GM23338 (cell line): Measurements from ENCODE around the gene MTCL3.

Experiments
- ATAC-seq: fragments of 200-7000 bp; cut with Tn5 transposase; 3 replicates; pipeline ENCODE4 v1.9.1; 2020
- DNase-seq: peaks from one replicate; pipeline ENCODE4 v3.0.0-alpha.2; 2015; ENCODE audit warnings: low spot score
- H2AFZ ChIP-seq: fragments of 200-600 bp; sonication (generic); 2 replicates; pipeline ENCODE4 v1.8.0; 2016; ENCODE audit warnings: antibody characterized with exemption, mild to moderate bottlenecking, moderate library complexity
- H3F3A ChIP-seq: fragments of 200-600 bp; sonication (generic); replicated peaks from 2 replicates; pipeline ENCODE4 v1.8.0; 2017; ENCODE audit warnings: antibody characterized with exemption, mixed run types, low read depth
- H3K27ac ChIP-seq: fragments of 200-600 bp; sonication (generic); 2 replicates; pipeline ENCODE4 v1.6.1; 2016; ENCODE audit warnings: low read depth
- H3K27me3 ChIP-seq: fragments of 200-600 bp; sonication (generic); 2 replicates; pipeline ENCODE4 v1.8.0; 2016; ENCODE audit warnings: mild to moderate bottlenecking, mixed run types, moderate library complexity; ENCODE audit not compliant: insufficient read depth
- H3K36me3 ChIP-seq: fragments of 200-600 bp; sonication (generic); 2 replicates; pipeline ENCODE4 v1.8.0; 2016; ENCODE audit warnings: mild to moderate bottlenecking; ENCODE audit not compliant: insufficient read depth
- H3K4me1 ChIP-seq: fragments of 200-600 bp; sonication (generic); 2 replicates; pipeline ENCODE4 v1.8.0; 2016; ENCODE audit warnings: mild to moderate bottlenecking, moderate library complexity; ENCODE audit not compliant: insufficient read depth
- H3K4me2 ChIP-seq: fragments of 200-600 bp; sonication (generic); 2 replicates; pipeline ENCODE4 v1.7.1; 2017; ENCODE audit warnings: mixed run types
- H3K4me3 ChIP-seq: fragments of 200-600 bp; sonication (generic); 2 replicates; pipeline ENCODE4 v1.6.1; 2016; ENCODE audit warnings: mixed run types
- H3K79me2 ChIP-seq: fragments of 200-600 bp; sonication (generic); replicated peaks from 2 replicates; pipeline ENCODE4 v1.8.0; 2017; ENCODE audit warnings: mild to moderate bottlenecking; ENCODE audit not compliant: insufficient read depth
- H3K9me2 ChIP-seq: fragments of 200-600 bp; sonication (generic); 2 replicates; pipeline ENCODE4 v1.8.0; 2017; ENCODE audit not compliant: insufficient read depth
- H4K20me1 ChIP-seq: fragments of 200-600 bp; sonication (generic); replicated peaks from 2 replicates; pipeline ENCODE4 v1.8.0; 2017; ENCODE audit warnings: mild to moderate bottlenecking; ENCODE audit not compliant: insufficient read depth
- H3K27ac Mint-ChIP-seq: 2 replicates; pipeline ENCODE4 v1.8.0; 2020; ENCODE audit warnings: inconsistent platforms, mild to moderate bottlenecking, moderate library complexity, mixed read lengths
- H3K27me3 Mint-ChIP-seq: 3 replicates; pipeline ENCODE4 v1.8.0; 2022; ENCODE audit warnings: low read depth, mild to moderate bottlenecking, moderate library complexity, mixed read lengths, inconsistent platforms; ENCODE audit not compliant: insufficient read depth, poor library complexity
- H3K36me3 Mint-ChIP-seq: 3 replicates; pipeline ENCODE4 v1.8.0; 2021; ENCODE audit warnings: low read depth, mild to moderate bottlenecking, inconsistent platforms, moderate library complexity, mixed read lengths
- H3K4me1 Mint-ChIP-seq: 3 replicates; pipeline ENCODE4 v1.8.0; 2020; ENCODE audit warnings: mild to moderate bottlenecking, inconsistent platforms, mixed read lengths
- H3K4me3 Mint-ChIP-seq: 3 replicates; pipeline ENCODE4 v1.8.0; 2021; ENCODE audit warnings: moderate library complexity, mild to moderate bottlenecking, inconsistent platforms, mixed read lengths
- H3K9me3 Mint-ChIP-seq: 3 replicates; pipeline ENCODE4 v1.8.0; 2020; ENCODE audit warnings: moderate library complexity, mild to moderate bottlenecking, inconsistent platforms, mixed read lengths
- CREB1 ChIP-seq: fragments of 250-450 bp; sonication (Bioruptor Pico); IDR thresholded peaks from 2 replicates; pipeline ENCODE4 v1.5.0; 2020; ENCODE audit warnings: low read depth, mild to moderate bottlenecking, moderate library complexity
- EZH2 ChIP-seq: fragments of 200-600 bp; sonication (generic); IDR thresholded peaks from one replicate; pipeline ENCODE4 v1.8.0; 2017; ENCODE audit warnings: antibody characterized with exemption, mild to moderate bottlenecking, low read depth; ENCODE audit not compliant: unreplicated experiment
- EZH2phosphoT487 ChIP-seq: fragments of 200-600 bp; sonication (generic); IDR thresholded peaks from one replicate; pipeline ENCODE4 v1.8.1; 2018; ENCODE audit warnings: antibody characterized with exemption; ENCODE audit not compliant: unreplicated experiment
- JUNB ChIP-seq: IDR thresholded peaks from one replicate; pipeline ENCODE4 v1.6.1; 2016; ENCODE audit warnings: antibody characterized with exemption; ENCODE audit not compliant: unreplicated experiment
- NANOG ChIP-seq: IDR thresholded peaks from 2 replicates; pipeline ENCODE4 v1.6.1; 2016; ENCODE audit warnings: antibody characterized with exemption, borderline replicate concordance
- POLR2AphosphoS5 ChIP-seq: IDR thresholded peaks from 2 replicates; pipeline ENCODE4 v1.6.1; 2016; ENCODE audit warnings: antibody characterized with exemption, low read depth
- STAT1 ChIP-seq: IDR thresholded peaks from one replicate; pipeline ENCODE4 v1.6.1; 2016; ENCODE audit warnings: antibody characterized with exemption; ENCODE audit not compliant: unreplicated experiment
- ZNF114 ChIP-seq: fragments of 250-450 bp; sonication (Bioruptor Pico); IDR thresholded peaks from 2 replicates; pipeline ENCODE4 v1.5.0; 2020; ENCODE audit warnings: mild to moderate bottlenecking, moderate library complexity
- ZNF331 ChIP-seq: fragments of 250-450 bp; sonication (Bioruptor Pico); IDR thresholded peaks from 2 replicates; pipeline ENCODE4 v1.5.0; 2020; ENCODE audit warnings: low read depth, mild to moderate bottlenecking, moderate library complexity
- TF ChIP-seq, protein P1 (sequence below): IDR thresholded peaks from one replicate; pipeline ENCODE4 v1.6.1; 2018; ENCODE audit warnings: antibody characterized with exemption; ENCODE audit not compliant: unreplicated experiment
- TF ChIP-seq, protein P2 (sequence below): IDR thresholded peaks from 2 replicates; pipeline ENCODE4 v1.6.1; 2016; ENCODE audit warnings: antibody characterized with exemption
- TF ChIP-seq, protein P3 (sequence below), 2 experiments: fragments of 200-600 bp in 1 of 2; sonication (generic) in 1 of 2; conservative IDR thresholded peaks; 2 replicates each; pipeline versions ENCODE4 v1.5.1 to v1.6.1; 2016 to 2017; ENCODE audit warnings: antibody characterized with exemption in 2 of 2, low read depth in 2 of 2, mild to moderate bottlenecking in 2 of 2, moderate library complexity in 1 of 2
- TF ChIP-seq, protein P4 (sequence below): fragments of 250-450 bp; sonication (Bioruptor Pico); IDR thresholded peaks from 2 replicates; pipeline ENCODE4 v1.5.0; 2020; ENCODE audit warnings: mild to moderate bottlenecking, moderate library complexity

MTCL3 gene

DNA sequence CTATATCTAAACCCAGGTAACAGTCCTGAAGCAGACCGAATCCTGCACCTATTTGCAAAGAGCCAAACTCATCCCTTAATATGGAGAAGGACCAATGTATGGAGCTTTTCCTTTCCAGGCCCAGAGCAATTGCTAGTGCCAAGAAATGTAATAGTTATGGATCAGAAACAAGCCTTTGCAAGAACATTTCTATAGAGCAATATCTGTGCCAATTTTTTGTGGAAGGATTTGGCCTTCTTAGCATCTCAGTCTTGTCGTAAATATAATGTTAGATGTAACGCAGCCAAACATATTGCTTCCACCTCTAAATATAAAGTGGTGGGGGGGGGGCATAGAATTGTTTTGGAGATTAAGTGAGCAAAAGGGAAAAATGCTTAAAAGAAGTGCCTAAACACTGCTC lies 62.7 kb downstream of the MTCL3 start:
- H3K4me3 ChIP-seq, result no peak overlapping the region
- Mint-ChIP-seq H3K9me3 (no peaks in the 10 kb centered on the region), H3K4me3 (no peak overlapping the region), H3K36me3 (no peaks in the 10 kb centered on the region), H3K27ac (peak overlapping the region; percentile 65; the same call in 1 of the 2 replicates), H3K4me1 (peaks cover 48% of the 10 kb centered on the region), H3K27me3 (no peaks in the 10 kb centered on the region)
- no peaks in the 10 kb centered on the region for H3F3A ChIP-seq
- H3K4me2 ChIP-seq, result no peak overlapping the region
- H3K27me3 ChIP-seq, result no peaks in the 10 kb centered on the region
- no peak for ATAC-seq
- no peaks in the 10 kb centered on the region for H3K36me3 ChIP-seq
- no peak for DNase-seq
- H3K27ac ChIP-seq, result no peak overlapping the region
- no peaks in the 10 kb centered on the region for H4K20me1 ChIP-seq
- no peaks in the 10 kb centered on the region for H3K9me2 ChIP-seq
- TF ChIP-seq, protein P1, sequence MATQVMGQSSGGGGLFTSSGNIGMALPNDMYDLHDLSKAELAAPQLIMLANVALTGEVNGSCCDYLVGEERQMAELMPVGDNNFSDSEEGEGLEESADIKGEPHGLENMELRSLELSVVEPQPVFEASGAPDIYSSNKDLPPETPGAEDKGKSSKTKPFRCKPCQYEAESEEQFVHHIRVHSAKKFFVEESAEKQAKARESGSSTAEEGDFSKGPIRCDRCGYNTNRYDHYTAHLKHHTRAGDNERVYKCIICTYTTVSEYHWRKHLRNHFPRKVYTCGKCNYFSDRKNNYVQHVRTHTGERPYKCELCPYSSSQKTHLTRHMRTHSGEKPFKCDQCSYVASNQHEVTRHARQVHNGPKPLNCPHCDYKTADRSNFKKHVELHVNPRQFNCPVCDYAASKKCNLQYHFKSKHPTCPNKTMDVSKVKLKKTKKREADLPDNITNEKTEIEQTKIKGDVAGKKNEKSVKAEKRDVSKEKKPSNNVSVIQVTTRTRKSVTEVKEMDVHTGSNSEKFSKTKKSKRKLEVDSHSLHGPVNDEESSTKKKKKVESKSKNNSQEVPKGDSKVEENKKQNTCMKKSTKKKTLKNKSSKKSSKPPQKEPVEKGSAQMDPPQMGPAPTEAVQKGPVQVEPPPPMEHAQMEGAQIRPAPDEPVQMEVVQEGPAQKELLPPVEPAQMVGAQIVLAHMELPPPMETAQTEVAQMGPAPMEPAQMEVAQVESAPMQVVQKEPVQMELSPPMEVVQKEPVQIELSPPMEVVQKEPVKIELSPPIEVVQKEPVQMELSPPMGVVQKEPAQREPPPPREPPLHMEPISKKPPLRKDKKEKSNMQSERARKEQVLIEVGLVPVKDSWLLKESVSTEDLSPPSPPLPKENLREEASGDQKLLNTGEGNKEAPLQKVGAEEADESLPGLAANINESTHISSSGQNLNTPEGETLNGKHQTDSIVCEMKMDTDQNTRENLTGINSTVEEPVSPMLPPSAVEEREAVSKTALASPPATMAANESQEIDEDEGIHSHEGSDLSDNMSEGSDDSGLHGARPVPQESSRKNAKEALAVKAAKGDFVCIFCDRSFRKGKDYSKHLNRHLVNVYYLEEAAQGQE, result no peak
- TF ChIP-seq ZNF114 (CRISPR knock-in tag) (no peak), JUNB (no peak), CREB1 (no peak), EZH2phosphoT487 (no peak), STAT1 (no peak), EZH2 (no peak), NANOG (no peak), ZNF331 (CRISPR knock-in tag) (no peak), POLR2AphosphoS5 (no peak)
- TF ChIP-seq, protein P2, sequence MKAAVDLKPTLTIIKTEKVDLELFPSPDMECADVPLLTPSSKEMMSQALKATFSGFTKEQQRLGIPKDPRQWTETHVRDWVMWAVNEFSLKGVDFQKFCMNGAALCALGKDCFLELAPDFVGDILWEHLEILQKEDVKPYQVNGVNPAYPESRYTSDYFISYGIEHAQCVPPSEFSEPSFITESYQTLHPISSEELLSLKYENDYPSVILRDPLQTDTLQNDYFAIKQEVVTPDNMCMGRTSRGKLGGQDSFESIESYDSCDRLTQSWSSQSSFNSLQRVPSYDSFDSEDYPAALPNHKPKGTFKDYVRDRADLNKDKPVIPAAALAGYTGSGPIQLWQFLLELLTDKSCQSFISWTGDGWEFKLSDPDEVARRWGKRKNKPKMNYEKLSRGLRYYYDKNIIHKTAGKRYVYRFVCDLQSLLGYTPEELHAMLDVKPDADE, result no peak
- TF ChIP-seq, protein P3, sequence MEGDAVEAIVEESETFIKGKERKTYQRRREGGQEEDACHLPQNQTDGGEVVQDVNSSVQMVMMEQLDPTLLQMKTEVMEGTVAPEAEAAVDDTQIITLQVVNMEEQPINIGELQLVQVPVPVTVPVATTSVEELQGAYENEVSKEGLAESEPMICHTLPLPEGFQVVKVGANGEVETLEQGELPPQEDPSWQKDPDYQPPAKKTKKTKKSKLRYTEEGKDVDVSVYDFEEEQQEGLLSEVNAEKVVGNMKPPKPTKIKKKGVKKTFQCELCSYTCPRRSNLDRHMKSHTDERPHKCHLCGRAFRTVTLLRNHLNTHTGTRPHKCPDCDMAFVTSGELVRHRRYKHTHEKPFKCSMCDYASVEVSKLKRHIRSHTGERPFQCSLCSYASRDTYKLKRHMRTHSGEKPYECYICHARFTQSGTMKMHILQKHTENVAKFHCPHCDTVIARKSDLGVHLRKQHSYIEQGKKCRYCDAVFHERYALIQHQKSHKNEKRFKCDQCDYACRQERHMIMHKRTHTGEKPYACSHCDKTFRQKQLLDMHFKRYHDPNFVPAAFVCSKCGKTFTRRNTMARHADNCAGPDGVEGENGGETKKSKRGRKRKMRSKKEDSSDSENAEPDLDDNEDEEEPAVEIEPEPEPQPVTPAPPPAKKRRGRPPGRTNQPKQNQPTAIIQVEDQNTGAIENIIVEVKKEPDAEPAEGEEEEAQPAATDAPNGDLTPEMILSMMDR (conservative IDR thresholded peaks at IDR 0.05; ENCODE audit: low read depth in 2 of 2), result no peak
- TF ChIP-seq, protein P4, sequence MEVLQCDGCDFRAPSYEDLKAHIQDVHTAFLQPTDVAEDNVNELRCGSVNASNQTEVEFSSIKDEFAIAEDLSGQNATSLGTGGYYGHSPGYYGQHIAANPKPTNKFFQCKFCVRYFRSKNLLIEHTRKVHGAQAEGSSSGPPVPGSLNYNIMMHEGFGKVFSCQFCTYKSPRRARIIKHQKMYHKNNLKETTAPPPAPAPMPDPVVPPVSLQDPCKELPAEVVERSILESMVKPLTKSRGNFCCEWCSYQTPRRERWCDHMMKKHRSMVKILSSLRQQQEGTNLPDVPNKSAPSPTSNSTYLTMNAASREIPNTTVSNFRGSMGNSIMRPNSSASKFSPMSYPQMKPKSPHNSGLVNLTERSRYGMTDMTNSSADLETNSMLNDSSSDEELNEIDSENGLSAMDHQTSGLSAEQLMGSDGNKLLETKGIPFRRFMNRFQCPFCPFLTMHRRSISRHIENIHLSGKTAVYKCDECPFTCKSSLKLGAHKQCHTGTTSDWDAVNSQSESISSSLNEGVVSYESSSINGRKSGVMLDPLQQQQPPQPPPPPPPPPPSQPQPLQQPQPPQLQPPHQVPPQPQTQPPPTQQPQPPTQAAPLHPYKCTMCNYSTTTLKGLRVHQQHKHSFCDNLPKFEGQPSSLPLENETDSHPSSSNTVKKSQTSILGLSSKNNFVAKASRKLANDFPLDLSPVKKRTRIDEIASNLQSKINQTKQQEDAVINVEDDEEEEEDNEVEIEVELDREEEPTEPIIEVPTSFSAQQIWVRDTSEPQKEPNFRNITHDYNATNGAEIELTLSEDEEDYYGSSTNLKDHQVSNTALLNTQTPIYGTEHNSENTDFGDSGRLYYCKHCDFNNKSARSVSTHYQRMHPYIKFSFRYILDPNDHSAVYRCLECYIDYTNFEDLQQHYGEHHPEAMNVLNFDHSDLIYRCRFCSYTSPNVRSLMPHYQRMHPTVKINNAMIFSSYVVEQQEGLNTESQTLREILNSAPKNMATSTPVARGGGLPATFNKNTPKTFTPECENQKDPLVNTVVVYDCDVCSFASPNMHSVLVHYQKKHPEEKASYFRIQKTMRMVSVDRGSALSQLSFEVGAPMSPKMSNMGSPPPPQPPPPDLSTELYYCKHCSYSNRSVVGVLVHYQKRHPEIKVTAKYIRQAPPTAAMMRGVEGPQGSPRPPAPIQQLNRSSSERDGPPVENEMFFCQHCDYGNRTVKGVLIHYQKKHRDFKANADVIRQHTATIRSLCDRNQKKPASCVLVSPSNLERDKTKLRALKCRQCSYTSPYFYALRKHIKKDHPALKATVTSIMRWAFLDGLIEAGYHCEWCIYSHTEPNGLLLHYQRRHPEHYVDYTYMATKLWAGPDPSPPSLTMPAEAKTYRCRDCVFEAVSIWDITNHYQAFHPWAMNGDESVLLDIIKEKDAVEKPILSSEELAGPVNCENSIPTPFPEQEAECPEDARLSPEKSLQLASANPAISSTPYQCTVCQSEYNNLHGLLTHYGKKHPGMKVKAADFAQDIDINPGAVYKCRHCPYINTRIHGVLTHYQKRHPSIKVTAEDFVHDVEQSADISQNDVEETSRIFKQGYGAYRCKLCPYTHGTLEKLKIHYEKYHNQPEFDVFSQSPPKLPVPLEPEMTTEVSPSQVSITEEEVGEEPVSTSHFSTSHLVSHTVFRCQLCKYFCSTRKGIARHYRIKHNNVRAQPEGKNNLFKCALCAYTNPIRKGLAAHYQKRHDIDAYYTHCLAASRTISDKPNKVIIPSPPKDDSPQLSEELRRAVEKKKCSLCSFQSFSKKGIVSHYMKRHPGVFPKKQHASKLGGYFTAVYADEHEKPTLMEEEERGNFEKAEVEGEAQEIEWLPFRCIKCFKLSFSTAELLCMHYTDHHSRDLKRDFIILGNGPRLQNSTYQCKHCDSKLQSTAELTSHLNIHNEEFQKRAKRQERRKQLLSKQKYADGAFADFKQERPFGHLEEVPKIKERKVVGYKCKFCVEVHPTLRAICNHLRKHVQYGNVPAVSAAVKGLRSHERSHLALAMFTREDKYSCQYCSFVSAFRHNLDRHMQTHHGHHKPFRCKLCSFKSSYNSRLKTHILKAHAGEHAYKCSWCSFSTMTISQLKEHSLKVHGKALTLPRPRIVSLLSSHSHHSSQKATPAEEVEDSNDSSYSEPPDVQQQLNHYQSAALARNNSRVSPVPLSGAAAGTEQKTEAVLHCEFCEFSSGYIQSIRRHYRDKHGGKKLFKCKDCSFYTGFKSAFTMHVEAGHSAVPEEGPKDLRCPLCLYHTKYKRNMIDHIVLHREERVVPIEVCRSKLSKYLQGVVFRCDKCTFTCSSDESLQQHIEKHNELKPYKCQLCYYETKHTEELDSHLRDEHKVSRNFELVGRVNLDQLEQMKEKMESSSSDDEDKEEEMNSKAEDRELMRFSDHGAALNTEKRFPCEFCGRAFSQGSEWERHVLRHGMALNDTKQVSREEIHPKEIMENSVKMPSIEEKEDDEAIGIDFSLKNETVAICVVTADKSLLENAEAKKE, result no peak
- no peaks in the 10 kb centered on the region for H3K79me2 ChIP-seq
- H2AFZ ChIP-seq, result no peak overlapping the region
- peaks cover 39% of the 10 kb centered on the region for H3K4me1 ChIP-seq
